Parathyroid adenoma (tissue), 2 donors: Measurements from ENCODE around the gene NCOA1.

Experiments
- H2AFZ ChIP-seq: fragments of 300-600 bp; sonication (generic); one replicate; pipeline ENCODE4 v1.7.0; 2017; ENCODE audit warnings: antibody characterized with exemption, mild to moderate bottlenecking
- H3K27ac ChIP-seq: fragments of 300-600 bp; sonication (generic); one replicate; pipeline ENCODE4 v1.7.0; 2017
- H3K27me3 ChIP-seq: fragments of 300-600 bp; sonication (generic); one replicate; pipeline ENCODE4 v1.7.0; 2017; ENCODE audit warnings: low read length; ENCODE audit not compliant: control insufficient read depth, insufficient read depth
- H3K36me3 ChIP-seq: fragments of 300-600 bp; sonication (generic); one replicate; pipeline ENCODE4 v1.7.0; 2017; ENCODE audit warnings: low read length; ENCODE audit not compliant: control insufficient read depth, insufficient read depth
- H3K4me1 ChIP-seq: fragments of 300-600 bp; sonication (generic); one replicate; pipeline ENCODE4 v1.7.0; 2017; ENCODE audit warnings: control low read depth
- H3K4me2 ChIP-seq: fragments of 300-600 bp; sonication (generic); one replicate; pipeline ENCODE4 v1.7.0; 2017; ENCODE audit warnings: low read length
- H3K4me3 ChIP-seq: fragments of 300-600 bp; sonication (generic); one replicate; pipeline ENCODE4 v1.7.0; 2017; ENCODE audit warnings: low read depth, low read length
- H3K79me2 ChIP-seq: fragments of 300-600 bp; sonication (generic); one replicate; pipeline ENCODE4 v1.7.0; 2017; ENCODE audit warnings: control low read depth
- H3K9ac ChIP-seq: fragments of 300-600 bp; sonication (generic); one replicate; pipeline ENCODE4 v1.7.0; 2017; ENCODE audit warnings: mild to moderate bottlenecking
- H3K9me3 ChIP-seq: fragments of 300-600 bp; sonication (generic); one replicate; pipeline ENCODE4 v1.7.0; 2017; ENCODE audit warnings: low read length; ENCODE audit not compliant: control insufficient read depth
- TF ChIP-seq, protein P1 (sequence below): fragments of 300-600 bp; sonication (generic); IDR thresholded peaks from one replicate; pipeline ENCODE4 v1.7.0; 2017; ENCODE audit warnings: antibody characterized with exemption, mild to moderate bottlenecking
- donor health status: primary hyperparathyroidism.

NCOA1 gene

DNA sequence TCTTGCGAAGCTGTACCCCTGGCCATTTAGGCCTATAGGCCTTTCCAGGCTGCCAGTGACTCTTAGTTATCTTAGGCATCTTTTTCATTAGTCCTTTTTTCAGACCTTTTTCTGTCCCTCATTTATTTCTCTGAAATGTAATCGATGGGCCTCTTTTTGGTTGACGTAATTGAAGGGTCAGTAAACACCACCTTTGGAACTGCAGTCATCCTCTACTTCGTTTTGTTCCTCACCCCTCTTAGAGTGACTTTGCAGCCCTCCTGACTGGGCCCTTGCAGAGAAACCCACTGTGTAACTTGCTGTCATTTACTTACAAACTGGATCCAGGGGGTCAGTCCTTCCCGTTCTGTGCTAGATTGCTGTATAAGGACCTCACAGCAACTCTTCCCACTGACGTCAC is 325.4 kb downstream of the NCOA1 start:
- Histone ChIP-seq H3K4me2 (no peak overlapping the region), H3K27ac (no peak overlapping the region), H3K4me3 (no peak overlapping the region), H3K27me3 (no peaks in the 10 kb centered on the region), H3K9ac (no peak overlapping the region), H2AFZ (no peak overlapping the region), H3K9me3 (no peaks in the 10 kb centered on the region), H3K4me1 (no peaks in the 10 kb centered on the region), H3K79me2 (no peaks in the 10 kb centered on the region), H3K36me3 (no peaks in the 10 kb centered on the region)
- TF ChIP-seq, protein P1, sequence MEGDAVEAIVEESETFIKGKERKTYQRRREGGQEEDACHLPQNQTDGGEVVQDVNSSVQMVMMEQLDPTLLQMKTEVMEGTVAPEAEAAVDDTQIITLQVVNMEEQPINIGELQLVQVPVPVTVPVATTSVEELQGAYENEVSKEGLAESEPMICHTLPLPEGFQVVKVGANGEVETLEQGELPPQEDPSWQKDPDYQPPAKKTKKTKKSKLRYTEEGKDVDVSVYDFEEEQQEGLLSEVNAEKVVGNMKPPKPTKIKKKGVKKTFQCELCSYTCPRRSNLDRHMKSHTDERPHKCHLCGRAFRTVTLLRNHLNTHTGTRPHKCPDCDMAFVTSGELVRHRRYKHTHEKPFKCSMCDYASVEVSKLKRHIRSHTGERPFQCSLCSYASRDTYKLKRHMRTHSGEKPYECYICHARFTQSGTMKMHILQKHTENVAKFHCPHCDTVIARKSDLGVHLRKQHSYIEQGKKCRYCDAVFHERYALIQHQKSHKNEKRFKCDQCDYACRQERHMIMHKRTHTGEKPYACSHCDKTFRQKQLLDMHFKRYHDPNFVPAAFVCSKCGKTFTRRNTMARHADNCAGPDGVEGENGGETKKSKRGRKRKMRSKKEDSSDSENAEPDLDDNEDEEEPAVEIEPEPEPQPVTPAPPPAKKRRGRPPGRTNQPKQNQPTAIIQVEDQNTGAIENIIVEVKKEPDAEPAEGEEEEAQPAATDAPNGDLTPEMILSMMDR: no peak

DNA sequence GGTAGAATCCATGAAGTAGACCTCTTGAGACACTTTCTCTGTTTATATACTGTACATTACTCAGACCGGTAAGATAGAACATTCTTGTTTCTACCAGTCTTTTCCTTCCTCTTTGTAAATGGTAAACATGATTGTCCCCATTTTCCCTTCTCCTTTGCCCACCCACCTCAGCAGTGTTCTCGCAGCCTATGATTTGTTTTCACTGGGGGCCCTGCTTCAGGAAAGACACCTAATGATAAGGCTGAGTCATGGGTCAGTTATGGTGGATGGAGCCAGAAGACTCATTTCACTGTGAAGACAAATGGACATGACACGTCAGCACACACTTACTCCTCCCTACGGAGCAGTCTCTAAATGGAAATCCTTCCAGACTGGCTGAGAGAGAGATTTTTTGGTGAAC is 325.8 kb downstream of the NCOA1 start:
- Histone ChIP-seq H2AFZ (no peak overlapping the region), H3K79me2 (no peaks in the 10 kb centered on the region), H3K4me1 (no peaks in the 10 kb centered on the region), H3K36me3 (no peaks in the 10 kb centered on the region), H3K27me3 (no peaks in the 10 kb centered on the region), H3K9me3 (no peaks in the 10 kb centered on the region), H3K27ac (no peak overlapping the region), H3K4me3 (no peak overlapping the region), H3K4me2 (no peak overlapping the region), H3K9ac (no peak overlapping the region)
- TF ChIP-seq, protein P1: no peak

DNA sequence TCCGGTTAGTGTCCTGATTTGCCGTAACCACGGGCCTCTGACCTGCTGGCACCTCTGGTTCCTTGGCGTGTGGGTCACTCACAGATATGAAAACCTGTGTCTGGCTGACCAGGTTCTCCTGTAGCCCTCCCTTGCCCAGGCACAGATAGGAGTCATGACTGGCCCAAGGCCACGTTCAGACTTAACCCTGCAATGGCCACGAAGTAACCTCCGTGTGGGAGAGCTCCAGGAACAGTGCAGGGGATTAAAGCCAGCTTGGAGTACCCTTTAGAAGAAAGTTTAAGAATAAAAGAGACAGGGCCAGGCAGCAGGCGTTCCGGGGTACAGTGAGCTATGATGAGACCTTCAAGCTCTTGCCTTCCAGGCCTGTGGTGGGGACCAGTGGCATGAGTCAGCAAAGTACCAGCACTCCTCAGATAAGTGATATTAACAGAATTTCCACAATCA is 327.7 kb downstream of the NCOA1 start:
- Histone ChIP-seq H3K27me3 (no peaks in the 10 kb centered on the region), H3K79me2 (no peaks in the 10 kb centered on the region), H2AFZ (no peak overlapping the region), H3K4me1 (no peaks in the 10 kb centered on the region), H3K4me3 (no peak overlapping the region), H3K9ac (no peak overlapping the region), H3K4me2 (no peak overlapping the region), H3K27ac (no peak overlapping the region), H3K36me3 (no peaks in the 10 kb centered on the region), H3K9me3 (no peaks in the 10 kb centered on the region)
- TF ChIP-seq, protein P1: no peak

DNA sequence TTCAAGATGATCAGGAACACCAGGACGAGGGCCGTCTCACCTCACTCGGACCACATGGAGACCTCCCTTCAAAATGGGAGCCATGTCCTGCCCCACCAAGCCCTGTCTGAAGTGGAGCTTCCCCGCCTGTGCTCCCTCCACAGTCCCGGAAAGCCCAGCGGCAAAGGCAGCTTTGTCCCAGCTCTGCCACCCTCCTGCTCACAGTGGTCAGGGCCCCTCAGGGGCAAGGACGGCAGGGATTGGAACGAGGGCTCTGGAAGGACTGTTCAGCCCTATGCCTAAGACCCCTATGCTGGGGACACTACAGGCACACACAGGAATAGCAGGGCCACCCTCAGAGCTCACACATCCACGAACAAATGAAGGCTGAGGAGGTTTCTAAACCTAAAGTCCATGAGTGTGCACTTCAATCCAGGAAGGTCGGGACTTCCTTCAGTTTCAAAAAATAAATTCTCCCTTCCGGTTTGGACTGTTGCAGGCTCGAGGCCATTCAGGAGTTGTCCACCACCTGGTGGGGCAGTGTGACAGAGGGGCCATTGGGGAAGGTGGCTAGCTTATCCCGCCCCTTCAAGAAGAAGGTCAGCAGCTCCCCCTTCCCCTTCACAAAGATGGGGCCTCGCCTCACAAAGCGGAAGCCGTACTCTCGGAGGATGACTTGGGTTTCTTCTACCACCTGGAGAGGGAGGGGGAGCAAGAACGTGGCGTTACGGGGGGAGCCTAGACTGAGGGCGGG is 328.6 kb downstream of the NCOA1 start:
- no peaks in the 10 kb centered on the region for H3K36me3 ChIP-seq
- no peaks in the 10 kb centered on the region for H3K27me3 ChIP-seq
- TF ChIP-seq, protein P1: no peak
- H3K4me3 ChIP-seq: no peak overlapping the region
- no peaks in the 10 kb centered on the region for H3K4me1 ChIP-seq
- H3K79me2 ChIP-seq: no peaks in the 10 kb centered on the region
- H3K27ac ChIP-seq: no peak overlapping the region
- no peak overlapping the region for H3K4me2 ChIP-seq
- no peak overlapping the region for H3K9ac ChIP-seq
- no peak overlapping the region for H2AFZ ChIP-seq
- no peaks in the 10 kb centered on the region for H3K9me3 ChIP-seq

DNA sequence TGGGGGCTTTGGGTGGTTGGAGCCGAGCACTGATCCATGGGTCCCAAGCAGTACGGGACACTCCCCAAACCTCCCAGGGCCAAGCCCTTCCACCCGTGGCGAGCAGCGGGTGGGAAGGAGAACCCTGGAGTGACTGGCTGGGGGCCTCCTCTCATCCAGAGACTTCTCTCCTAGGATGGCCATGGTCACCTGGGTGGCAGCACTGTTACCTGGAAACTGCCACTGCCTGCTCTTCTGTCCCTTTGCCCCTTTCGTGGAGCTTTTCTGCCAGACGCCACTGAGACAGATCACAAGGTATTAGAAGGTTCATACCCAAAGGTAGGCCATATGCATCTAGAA is 329.1 kb downstream of the NCOA1 start:
- no peak overlapping the region for H2AFZ ChIP-seq
- H3K4me3 ChIP-seq: no peak overlapping the region
- H3K9ac ChIP-seq: no peak overlapping the region
- H3K79me2 ChIP-seq: no peaks in the 10 kb centered on the region
- H3K27ac ChIP-seq: no peak overlapping the region
- H3K9me3 ChIP-seq: no peaks in the 10 kb centered on the region
- no peak overlapping the region for H3K4me2 ChIP-seq
- H3K4me1 ChIP-seq: no peaks in the 10 kb centered on the region
- no peaks in the 10 kb centered on the region for H3K27me3 ChIP-seq
- TF ChIP-seq, protein P1: no peak
- no peaks in the 10 kb centered on the region for H3K36me3 ChIP-seq
